ENCODE measurements around the gene TRAPPC3L. TPM values are rescaled to one million over a fixed set of nuclear protein-coding genes. Genes with fewer than 3 reads are reported as not detected.

TRAPPC3L gene
- polyA plus RNA-seq, 1 donor from 2014 or later, result not detected

GRCh38 chr6:116512734-116513133 is 32.8 kb downstream of the TRAPPC3L start:
- Histone ChIP-seq H3K36me3 (ENCODE audit: insufficient read depth, low read length) (no peaks in the 10 kb centered on the region), H3K9ac (ENCODE audit: low read length) (no peak overlapping the region), H2AFZ (ENCODE audit: low read depth, low read length) (no peak overlapping the region), H3K9me3 (ENCODE audit: low read length) (peaks cover 3% of the 10 kb centered on the region), H3K79me2 (replicated peaks; ENCODE audit: insufficient read depth, low read length) (no peaks in the 10 kb centered on the region), H3K4me3 (ENCODE audit: low read length) (no peak overlapping the region), H3K27me3 (ENCODE audit: insufficient read depth, low read depth, low read length) (no peaks in the 10 kb centered on the region), H3K9me2 (ENCODE audit: insufficient read depth, low read length) (no peaks in the 10 kb centered on the region), H4K20me1 (ENCODE audit: insufficient read depth) (no peaks in the 10 kb centered on the region), H3K4me2 (ENCODE audit: low read length) (no peak overlapping the region), H3F3A (ENCODE audit: insufficient read depth, low read length, poor library complexity, severe bottlenecking) (no peaks in the 10 kb centered on the region), H3K27ac (ENCODE audit: low read length) (no peak overlapping the region)
- no peak for TF ChIP-seq SMC3 (conservative IDR thresholded peaks at IDR 0.05; ENCODE audit: poor library complexity)
- no peak for TF ChIP-seq TAF1 (IDR thresholded peaks at IDR 0.05; ENCODE audit: low read depth)
- TF ChIP-seq EP300 (conservative IDR thresholded peaks at IDR 0.05; ENCODE audit: poor library complexity, severe bottlenecking), result no peak
- TF ChIP-seq REST (IDR thresholded peaks at IDR 0.05; ENCODE audit: borderline replicate concordance), result no peak

- H4K20me1 ChIP-seq (ENCODE audit: insufficient read depth), result no peaks in the 10 kb centered on the region
- peaks cover 3% of the 10 kb centered on the region for H3K9me3 ChIP-seq (ENCODE audit: low read length)
- TF ChIP-seq MXI1 (conservative IDR thresholded peaks at IDR 0.05; ENCODE audit: poor library complexity, severe bottlenecking) (no peak), EZH2 (IDR thresholded peaks at IDR 0.05; ENCODE audit: borderline replicate concordance, insufficient read depth, low read length, poor library complexity, severe bottlenecking) (no peak), REST (IDR thresholded peaks at IDR 0.05; ENCODE audit: borderline replicate concordance) (no peak), RAD21 (conservative IDR thresholded peaks at IDR 0.05) (no peak), SMC3 (conservative IDR thresholded peaks at IDR 0.05; ENCODE audit: poor library complexity) (no peak), TAF1 (IDR thresholded peaks at IDR 0.05; ENCODE audit: low read depth) (no peak), POLR2AphosphoS5 (IDR thresholded peaks at IDR 0.05) (no peak), CTCF (IDR thresholded peaks at IDR 0.05; ENCODE audit: poor library complexity, severe bottlenecking) (no peak), EP300 (conservative IDR thresholded peaks at IDR 0.05; ENCODE audit: poor library complexity, severe bottlenecking) (no peak)
- no peak overlapping the region for H3K27ac ChIP-seq (ENCODE audit: low read length)
- no peaks in the 10 kb centered on the region for H3K27me3 ChIP-seq (ENCODE audit: insufficient read depth, low read depth, low read length)
- H3K9ac ChIP-seq (ENCODE audit: low read length), result no peak overlapping the region
- H3K36me3 ChIP-seq (ENCODE audit: insufficient read depth, low read length), result no peaks in the 10 kb centered on the region
- no peaks in the 10 kb centered on the region for H3K79me2 ChIP-seq (replicated peaks; ENCODE audit: insufficient read depth, low read length)
- H3K4me2 ChIP-seq (ENCODE audit: low read length), result no peak overlapping the region
- H3F3A ChIP-seq (ENCODE audit: insufficient read depth, low read length, poor library complexity, severe bottlenecking), result no peaks in the 10 kb centered on the region
- no peaks in the 10 kb centered on the region for H3K9me2 ChIP-seq (ENCODE audit: insufficient read depth, low read length)
- H3K4me3 ChIP-seq (ENCODE audit: low read length), result no peak overlapping the region
- no peak overlapping the region for H2AFZ ChIP-seq (ENCODE audit: low read depth, low read length)
Observed at GRCh38 chr6:116512111-116512559, 33.3 kb downstream of the TRAPPC3L start.

All from neural cell (in vitro differentiated cells).